NCI-H82 (cell line): ENCODE results near the gene HK1.

ENCODE experiments used
- DNase-seq: peaks from one replicate; lab custom pipeline; 2025; lab: John Stamatoyannopoulos, UW

Gene HK1

GRCh38 chr10:69419096-69419743, 140.9 kb downstream of the HK1 start:
- DNase-seq = no peak

DNA sequence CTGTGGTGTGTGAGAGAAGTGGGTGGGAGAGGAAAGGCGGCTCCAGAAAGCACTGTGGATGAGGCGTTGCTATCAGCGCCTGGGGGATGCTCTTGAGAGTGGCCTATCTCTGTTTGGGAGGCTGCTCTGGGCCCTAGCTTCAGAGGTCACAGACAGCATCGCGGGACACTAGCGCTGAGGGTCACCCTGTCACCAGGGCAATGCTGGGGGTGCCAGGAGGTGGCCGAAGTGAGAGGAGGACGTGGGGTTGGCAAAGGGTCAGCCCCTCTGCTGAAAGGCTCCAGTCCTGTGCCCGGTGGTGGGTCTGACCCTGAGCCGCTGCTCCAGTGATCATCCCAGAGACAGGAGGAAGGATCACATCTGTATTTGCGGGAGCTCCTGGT, 141.4 kb downstream of the HK1 start:
- no peak for DNase-seq

GRCh38 chr10:69421611-69422308, 143.5 kb downstream of the HK1 start:
- no peak for DNase-seq

GRCh38 chr10:69422676-69423075, 144.4 kb downstream of the HK1 start:
- no peak for DNase-seq

DNA sequence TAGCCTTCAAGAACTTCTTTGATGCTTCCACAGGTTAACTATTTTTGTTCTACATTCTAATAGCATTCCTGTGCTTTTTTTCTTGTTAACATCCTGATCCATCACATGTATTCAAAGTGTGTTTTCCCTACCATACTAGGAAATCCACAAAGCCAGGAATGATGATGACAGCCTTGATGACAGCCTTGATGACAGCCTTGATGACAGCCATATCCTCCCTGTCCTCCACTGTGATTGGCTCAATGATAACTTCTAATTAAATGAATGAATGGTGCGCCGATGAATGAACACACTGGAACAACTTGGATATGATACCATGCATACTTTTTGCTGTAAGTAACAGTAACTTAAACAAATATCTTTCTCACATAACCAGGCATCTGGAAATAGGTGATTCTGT, 146.7 kb downstream of the HK1 start:
- no peak for DNase-seq

- peak; percentile 3 for DNase-seq
Measured at GRCh38 chr10:69425511-69426298, 147.4 kb downstream of the HK1 start.

DNA sequence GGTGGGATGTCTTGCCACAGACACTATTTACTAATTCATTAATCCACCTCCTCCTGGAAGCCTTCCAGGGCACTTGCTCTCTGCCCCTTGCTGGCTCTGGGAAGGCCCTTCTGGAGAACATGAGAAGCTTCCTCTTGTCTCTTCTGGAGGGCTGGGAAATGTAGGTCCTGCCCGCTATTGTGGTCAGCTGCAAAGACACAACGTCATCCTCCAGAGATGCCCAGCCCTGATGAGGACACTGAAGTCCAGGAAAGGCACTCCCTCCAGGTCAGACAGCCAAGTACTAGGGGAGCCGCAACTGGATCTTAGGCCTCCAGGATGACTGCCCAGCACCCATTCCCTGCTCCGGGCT, 148.1 kb downstream of the HK1 start:
- no peak for DNase-seq

DNA sequence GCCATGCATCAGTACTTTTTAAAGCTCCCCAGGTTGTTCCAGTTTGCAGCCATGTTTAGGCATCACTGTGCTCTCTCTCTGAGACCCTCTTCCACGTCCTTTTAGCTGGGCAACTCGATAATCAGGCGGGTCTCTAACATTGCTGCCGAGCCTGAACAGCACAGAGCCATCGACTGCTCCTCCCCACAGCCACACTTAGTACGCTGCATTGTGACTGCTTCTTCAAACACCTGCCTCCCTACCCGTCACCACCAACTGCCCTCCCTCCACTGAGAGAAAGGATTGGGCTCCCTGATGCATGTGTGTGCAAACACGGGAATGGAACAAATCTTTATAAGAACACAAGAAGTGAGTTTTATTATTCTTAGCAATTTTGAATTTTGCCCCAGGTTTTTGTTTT, 149.9 kb downstream of the HK1 start:
- no peak for DNase-seq

GRCh38 chr10:69434169-69434568, 155.9 kb downstream of the HK1 start:
- DNase-seq = no peak

DNA sequence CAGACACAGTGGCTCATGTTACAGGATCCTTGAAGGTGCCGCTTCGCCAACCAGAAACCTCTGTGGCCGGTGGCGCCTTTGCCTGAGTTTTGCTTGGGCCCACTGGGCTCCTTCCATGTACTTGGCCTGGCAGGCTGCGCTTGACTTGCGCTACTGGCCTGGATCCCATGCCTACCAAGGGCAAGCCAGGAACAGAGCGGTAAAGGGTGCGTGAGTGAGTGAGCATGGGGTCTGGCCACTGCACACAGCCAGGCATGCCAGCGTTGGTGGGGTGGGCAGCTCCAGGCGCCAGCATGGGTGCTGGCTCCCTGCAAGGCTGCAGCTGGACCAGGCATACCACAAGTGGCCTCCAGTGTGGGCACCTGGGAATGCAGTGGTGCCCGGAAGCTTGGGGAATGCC, 156.6 kb downstream of the HK1 start:
- DNase-seq = no peak

- no peak for DNase-seq
Measured at GRCh38 chr10:69435966-69436520, 157.7 kb downstream of the HK1 start.

- DNase-seq = no peak
Measured at GRCh38 chr10:69437321-69438259, 159.3 kb downstream of the HK1 start.

DNA sequence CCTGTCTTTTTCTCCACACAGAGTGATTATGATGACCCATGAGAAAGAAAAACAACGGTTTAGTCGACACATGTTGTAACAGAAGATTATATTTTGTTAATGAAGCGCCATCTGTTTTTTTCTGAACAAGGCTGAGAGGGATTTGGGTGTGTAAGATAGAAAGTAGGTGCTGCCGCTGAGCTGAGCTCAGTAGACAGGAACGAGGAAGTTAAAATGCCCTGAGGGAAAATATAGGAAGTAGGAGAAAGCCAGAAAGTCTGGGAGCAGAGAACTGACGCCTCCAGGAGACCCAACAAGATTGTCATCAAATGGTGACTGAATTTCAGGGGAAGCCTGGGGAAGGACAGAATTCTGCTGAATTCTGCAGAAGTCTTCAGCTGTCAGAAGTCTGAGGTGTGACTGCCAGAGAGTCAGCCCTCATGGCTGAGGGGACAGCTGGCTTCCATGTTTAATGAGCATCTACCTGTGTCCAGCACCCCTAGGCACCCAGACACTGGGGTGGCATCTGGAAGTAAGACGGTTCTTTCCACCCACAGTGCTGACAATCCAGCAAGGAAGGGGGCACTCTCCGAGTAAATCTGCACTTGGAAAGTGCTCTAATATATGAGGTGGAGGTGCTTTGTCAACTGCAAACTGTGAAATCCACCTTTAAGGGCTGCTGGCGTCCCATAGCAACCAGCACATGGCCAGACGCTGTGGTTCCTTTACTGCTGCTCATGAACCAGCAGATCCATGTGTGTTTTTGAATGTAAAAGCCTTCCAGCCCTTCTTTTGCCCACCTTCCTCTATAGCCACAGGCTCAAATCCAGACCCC, 160.4 kb downstream of the HK1 start:
- peak; percentile 63 for DNase-seq

DNA sequence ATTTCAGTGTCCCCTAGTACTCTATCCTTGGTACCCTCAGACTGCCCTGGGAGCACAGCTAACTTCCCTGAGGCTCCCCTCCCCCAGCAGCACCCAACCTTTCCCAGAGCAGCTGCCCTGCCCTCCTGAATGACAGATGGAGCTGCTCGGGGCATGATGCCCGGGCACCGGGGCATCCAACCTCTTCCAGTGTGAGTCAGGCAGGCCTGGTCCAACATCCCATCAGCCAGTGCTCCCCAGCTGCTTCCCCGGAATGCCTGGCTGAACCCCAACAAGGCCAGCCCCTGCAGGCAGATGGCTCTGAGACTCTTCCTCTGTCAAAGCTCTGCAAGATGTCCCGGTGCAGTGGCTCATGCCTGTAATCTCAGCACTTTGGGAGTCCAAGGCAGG, 161.0 kb downstream of the HK1 start:
- DNase-seq = peak; percentile 39

GRCh38 chr10:69439813-69440506, 161.7 kb downstream of the HK1 start:
- peak; percentile 43 for DNase-seq

GRCh38 chr10:69443354-69443753, 165.1 kb downstream of the HK1 start:
- no peak for DNase-seq

DNA sequence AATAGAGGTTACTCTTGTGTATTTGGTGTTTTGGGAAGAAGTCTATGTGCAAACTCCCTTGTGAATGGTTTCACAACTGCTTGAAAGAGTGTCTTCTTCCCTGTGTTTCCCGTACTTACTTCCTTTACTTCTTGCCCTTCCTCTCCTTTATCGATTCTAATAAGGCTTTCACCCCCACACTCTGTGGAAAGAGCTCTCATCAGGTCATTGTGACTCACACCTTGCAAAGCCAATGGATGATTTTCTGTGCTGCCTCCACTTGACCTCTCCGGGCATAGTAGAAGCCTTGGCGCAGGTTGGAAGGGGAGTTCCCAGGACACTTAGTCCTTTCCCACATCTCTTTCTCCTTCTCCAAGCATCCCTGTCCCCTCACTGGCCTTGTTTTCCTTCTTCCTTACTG, 166.7 kb downstream of the HK1 start:
- no peak for DNase-seq

- DNase-seq = no peak
Measured at GRCh38 chr10:69446229-69446628, 167.9 kb downstream of the HK1 start.

DNA sequence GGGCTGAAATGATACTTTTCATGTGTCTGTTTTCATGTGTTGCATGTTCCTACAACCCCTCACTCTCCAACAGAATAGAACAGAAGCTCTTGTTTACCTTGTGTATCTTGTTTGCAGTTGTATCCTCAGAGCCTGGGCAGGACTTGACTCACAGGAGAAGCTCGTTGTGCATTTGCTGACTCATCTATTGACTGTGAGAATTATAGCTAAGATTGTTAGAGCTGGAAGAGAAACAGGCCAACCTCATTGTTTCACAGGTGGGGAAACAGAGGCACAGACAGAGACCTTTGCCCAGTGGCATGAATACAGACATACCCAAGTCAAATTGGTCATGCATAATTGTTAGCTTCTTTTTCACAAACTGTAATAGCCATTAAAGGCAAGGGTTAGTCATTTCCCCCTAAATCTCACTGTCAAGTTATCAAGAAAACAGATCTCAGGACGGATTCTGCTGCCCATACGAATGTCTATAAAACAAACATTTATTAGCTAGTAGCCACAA, 168.4 kb downstream of the HK1 start:
- no peak for DNase-seq

- DNase-seq = peak; percentile 87
Measured at GRCh38 chr10:69449841-69450240, 171.5 kb downstream of the HK1 start.
